ENCODE results near the gene UBE2G1. TPM values are rescaled to one million over a fixed set of nuclear protein-coding genes. Genes with fewer than 3 reads are reported as not detected.

UBE2G1 gene
- total RNA-seq, 2 experiments from 2014 or later = 58.5 to 58.8 TPM

DNA sequence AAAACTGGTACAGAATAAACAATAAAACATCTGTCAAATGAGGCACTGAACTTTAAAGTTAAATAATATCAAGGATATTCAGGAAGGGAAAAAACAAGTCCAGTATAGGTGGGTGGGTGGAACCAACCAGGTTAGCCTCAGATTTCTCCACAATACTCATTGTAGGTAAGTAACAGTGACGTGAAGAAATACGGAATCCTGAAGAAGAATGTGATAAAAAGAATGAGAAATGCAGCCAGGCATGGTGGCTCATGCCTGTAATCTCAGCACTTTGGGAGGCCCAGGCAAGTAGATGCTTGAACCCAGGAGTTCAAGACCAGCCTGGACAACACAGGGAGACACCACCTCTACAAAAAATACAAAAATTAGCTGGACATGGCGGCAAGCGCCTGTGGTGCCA is 47.3 kb downstream of the UBE2G1 start:
- ATAC-seq (ENCODE audit: poor library complexity) (no peak), DNase-seq (no peak)
- ChIA-PET POLR2A (no interaction called here), CTCF (interaction anchor here (0.6 kb wide), 1 partner anchor 104 kb away, joined by 3 read pairs; no protein-coding TSS in a partner anchor)
- no peak overlapping the region for H3K4me3 Mint-ChIP-seq
- Histone ChIP-seq H3K27ac (ENCODE audit: low read depth in 1 of 2, low read length in 2 of 2) (no peak overlapping the region), H3K36me3 (ENCODE audit: insufficient read depth, low read length) (no peaks in the 10 kb centered on the region), H3K9me3 (ENCODE audit: control insufficient read depth in 1 of 2, insufficient read depth in 1 of 2, low read length in 2 of 2) (no peaks in the 10 kb centered on the region), H3K4me1 (ENCODE audit: insufficient read depth, low read length) (peaks cover 15% of the 10 kb centered on the region), H3K27me3 (ENCODE audit: control insufficient read depth in 1 of 2, insufficient read depth in 2 of 2, low read length in 2 of 2) (no peaks in the 10 kb centered on the region), H3K4me3 (ENCODE audit: low read length) (no peak overlapping the region)
- no peaks in the 10 kb centered on the region for H3K27me3 Mint-ChIP-seq
- TF ChIP-seq, protein P1, sequence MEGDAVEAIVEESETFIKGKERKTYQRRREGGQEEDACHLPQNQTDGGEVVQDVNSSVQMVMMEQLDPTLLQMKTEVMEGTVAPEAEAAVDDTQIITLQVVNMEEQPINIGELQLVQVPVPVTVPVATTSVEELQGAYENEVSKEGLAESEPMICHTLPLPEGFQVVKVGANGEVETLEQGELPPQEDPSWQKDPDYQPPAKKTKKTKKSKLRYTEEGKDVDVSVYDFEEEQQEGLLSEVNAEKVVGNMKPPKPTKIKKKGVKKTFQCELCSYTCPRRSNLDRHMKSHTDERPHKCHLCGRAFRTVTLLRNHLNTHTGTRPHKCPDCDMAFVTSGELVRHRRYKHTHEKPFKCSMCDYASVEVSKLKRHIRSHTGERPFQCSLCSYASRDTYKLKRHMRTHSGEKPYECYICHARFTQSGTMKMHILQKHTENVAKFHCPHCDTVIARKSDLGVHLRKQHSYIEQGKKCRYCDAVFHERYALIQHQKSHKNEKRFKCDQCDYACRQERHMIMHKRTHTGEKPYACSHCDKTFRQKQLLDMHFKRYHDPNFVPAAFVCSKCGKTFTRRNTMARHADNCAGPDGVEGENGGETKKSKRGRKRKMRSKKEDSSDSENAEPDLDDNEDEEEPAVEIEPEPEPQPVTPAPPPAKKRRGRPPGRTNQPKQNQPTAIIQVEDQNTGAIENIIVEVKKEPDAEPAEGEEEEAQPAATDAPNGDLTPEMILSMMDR (IDR thresholded peaks at IDR 0.05) = no peak
- H3K27ac Mint-ChIP-seq = no peak overlapping the region
- intact Hi-C loops (cut with DNase I, micrococcal nuclease) = no loop called here
- H3K9me3 Mint-ChIP-seq = no peaks in the 10 kb centered on the region
- H3K36me3 Mint-ChIP-seq (ENCODE audit: low read depth) = peaks cover 5% of the 10 kb centered on the region
- H3K4me1 Mint-ChIP-seq (ENCODE audit: low read depth) = peaks cover 76% of the 10 kb centered on the region

DNA sequence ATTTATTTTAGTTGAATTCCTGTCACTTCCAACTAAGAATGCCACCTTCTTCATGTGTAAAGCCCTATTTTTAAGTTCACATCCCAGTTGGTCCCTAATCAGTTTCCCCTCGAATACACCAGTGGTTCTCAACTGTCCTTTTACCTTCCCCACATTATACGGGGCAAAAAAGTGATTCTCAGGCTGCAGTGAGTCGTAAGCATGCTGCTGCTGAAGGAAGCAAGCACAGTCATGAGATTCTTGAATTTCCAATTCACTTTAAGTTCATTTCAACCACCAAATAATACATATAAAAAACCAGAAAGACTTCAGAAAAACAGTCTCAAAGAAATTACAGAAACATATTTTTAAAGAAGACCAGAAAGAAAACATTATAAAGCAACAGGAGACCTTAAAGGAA is 47.9 kb downstream of the UBE2G1 start:
- intact Hi-C loops (cut with DNase I, micrococcal nuclease) = no loop called here
- H3K27ac ChIP-seq (ENCODE audit: low read depth in 1 of 2, low read length in 2 of 2) = no peak overlapping the region
- ATAC-seq (ENCODE audit: poor library complexity) (no peak), DNase-seq (no peak)
- H3K4me3 ChIP-seq (ENCODE audit: low read length) = no peak overlapping the region
- Mint-ChIP-seq H3K27ac (no peak overlapping the region), H3K27me3 (no peaks in the 10 kb centered on the region), H3K9me3 (no peaks in the 10 kb centered on the region), H3K36me3 (ENCODE audit: low read depth) (peaks cover under 1% of the 10 kb centered on the region), H3K4me1 (ENCODE audit: low read depth) (peaks cover 78% of the 10 kb centered on the region), H3K4me3 (no peak overlapping the region)
- H3K36me3 ChIP-seq (ENCODE audit: insufficient read depth, low read length) = no peaks in the 10 kb centered on the region
- ChIA-PET POLR2A (no interaction called here), CTCF (no interaction called here)
- H3K9me3 ChIP-seq (ENCODE audit: control insufficient read depth in 1 of 2, insufficient read depth in 1 of 2, low read length in 2 of 2) = no peaks in the 10 kb centered on the region
- TF ChIP-seq, protein P1 (IDR thresholded peaks at IDR 0.05) = no peak
- peaks cover 14% of the 10 kb centered on the region for H3K4me1 ChIP-seq (ENCODE audit: insufficient read depth, low read length)
- no peaks in the 10 kb centered on the region for H3K27me3 ChIP-seq (ENCODE audit: control insufficient read depth in 1 of 2, insufficient read depth in 2 of 2, low read length in 2 of 2)

DNA sequence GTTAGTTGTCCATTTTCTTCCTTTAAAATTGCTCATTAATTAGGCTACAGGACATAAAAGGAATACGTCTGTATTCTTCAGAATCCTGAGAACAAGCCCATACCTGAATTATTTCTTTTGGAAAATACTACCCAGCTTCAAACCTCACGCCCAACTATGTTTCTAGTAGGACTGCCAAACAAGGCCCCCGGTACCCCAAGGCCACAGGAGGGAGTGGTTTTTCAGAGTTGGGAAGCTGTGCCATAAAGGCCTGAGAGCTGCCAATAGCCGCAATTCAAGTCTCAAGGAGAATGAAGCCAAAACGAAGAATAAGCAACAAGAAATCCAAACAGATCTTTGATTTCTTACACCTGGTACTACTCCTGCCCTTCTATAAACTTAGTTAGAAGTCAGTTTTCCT is 48.3 kb downstream of the UBE2G1 start:
- intact Hi-C loops (cut with DNase I, micrococcal nuclease) = no loop called here
- no peaks in the 10 kb centered on the region for H3K27me3 ChIP-seq (ENCODE audit: control insufficient read depth in 1 of 2, insufficient read depth in 2 of 2, low read length in 2 of 2)
- no peak overlapping the region for H3K4me3 ChIP-seq (ENCODE audit: low read length)
- H3K9me3 Mint-ChIP-seq = no peaks in the 10 kb centered on the region
- H3K9me3 ChIP-seq (ENCODE audit: control insufficient read depth in 1 of 2, insufficient read depth in 1 of 2, low read length in 2 of 2) = no peaks in the 10 kb centered on the region
- ChIA-PET POLR2A (no interaction called here), CTCF (interaction anchor here (2.3 kb wide), 1 partner anchor 14 kb away, joined by 8 read pairs; no protein-coding TSS in a partner anchor)
- no peak overlapping the region for H3K27ac Mint-ChIP-seq
- H3K27me3 Mint-ChIP-seq = no peaks in the 10 kb centered on the region
- no peaks in the 10 kb centered on the region for H3K36me3 ChIP-seq (ENCODE audit: insufficient read depth, low read length)
- H3K4me1 Mint-ChIP-seq (ENCODE audit: low read depth) = peaks cover 78% of the 10 kb centered on the region
- ATAC-seq (ENCODE audit: poor library complexity) (no peak), DNase-seq (no peak)
- TF ChIP-seq, protein P1 (IDR thresholded peaks at IDR 0.05) = no peak
- H3K27ac ChIP-seq (ENCODE audit: low read depth in 1 of 2, low read length in 2 of 2) = no peak overlapping the region
- H3K36me3 Mint-ChIP-seq (ENCODE audit: low read depth) = no peaks in the 10 kb centered on the region
- H3K4me1 ChIP-seq (ENCODE audit: insufficient read depth, low read length) = peaks cover 13% of the 10 kb centered on the region
- H3K4me3 Mint-ChIP-seq = no peak overlapping the region

Data from CD4-positive, alpha-beta T cell (primary cell).